ENCODE results near the gene KRTAP3-3.
"Not testable (repeated sequence)": the region's sequence is repeated elsewhere in the genome, so short reads cannot be mapped to it uniquely, and the experiment has no call there.

GRCh38 chr17:41040783-41041571 lies 47.0 kb upstream of the KRTAP3-3 start, which contains the start of gene KRTAP1-1:
- not testable (repeated sequence) for TF ChIP-seq POLR2A (IDR thresholded peaks at IDR 0.05); CTCF (IDR thresholded peaks at IDR 0.05 in 8 of 11, conservative IDR thresholded peaks at IDR 0.05 in 3 of 11); POLR2AphosphoS5 (IDR thresholded peaks at IDR 0.05)

Measured in spleen (tissue), 7 donors.